Choroid plexus epithelial cell (primary cell): ENCODE results near the gene NCKIPSD.

Experiments used
- DNase-seq: peaks from one replicate; pipeline ENCODE4 v3.0.0-alpha.2; 2010; ENCODE audit warnings: low read depth
- H3K4me3 ChIP-seq: 2 replicates; pipeline ENCODE4 v1.5.1; 2011; ENCODE audit warnings: low read depth, mild to moderate bottlenecking, control low read depth, low read length, moderate library complexity
- TF ChIP-seq, protein P1 (sequence below): conservative IDR thresholded peaks from 2 replicates; pipeline ENCODE4 v1.5.1; 2011; ENCODE audit warnings: low read depth, mild to moderate bottlenecking, control low read depth, inconsistent platforms, low read length, moderate library complexity

The NCKIPSD gene

GRCh38 chr3:48641396-48641795, 44.3 kb downstream of the NCKIPSD start:
- H3K4me3 ChIP-seq, result no peak overlapping the region
- no peak for DNase-seq
- TF ChIP-seq, protein P1, sequence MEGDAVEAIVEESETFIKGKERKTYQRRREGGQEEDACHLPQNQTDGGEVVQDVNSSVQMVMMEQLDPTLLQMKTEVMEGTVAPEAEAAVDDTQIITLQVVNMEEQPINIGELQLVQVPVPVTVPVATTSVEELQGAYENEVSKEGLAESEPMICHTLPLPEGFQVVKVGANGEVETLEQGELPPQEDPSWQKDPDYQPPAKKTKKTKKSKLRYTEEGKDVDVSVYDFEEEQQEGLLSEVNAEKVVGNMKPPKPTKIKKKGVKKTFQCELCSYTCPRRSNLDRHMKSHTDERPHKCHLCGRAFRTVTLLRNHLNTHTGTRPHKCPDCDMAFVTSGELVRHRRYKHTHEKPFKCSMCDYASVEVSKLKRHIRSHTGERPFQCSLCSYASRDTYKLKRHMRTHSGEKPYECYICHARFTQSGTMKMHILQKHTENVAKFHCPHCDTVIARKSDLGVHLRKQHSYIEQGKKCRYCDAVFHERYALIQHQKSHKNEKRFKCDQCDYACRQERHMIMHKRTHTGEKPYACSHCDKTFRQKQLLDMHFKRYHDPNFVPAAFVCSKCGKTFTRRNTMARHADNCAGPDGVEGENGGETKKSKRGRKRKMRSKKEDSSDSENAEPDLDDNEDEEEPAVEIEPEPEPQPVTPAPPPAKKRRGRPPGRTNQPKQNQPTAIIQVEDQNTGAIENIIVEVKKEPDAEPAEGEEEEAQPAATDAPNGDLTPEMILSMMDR, result no peak

DNA sequence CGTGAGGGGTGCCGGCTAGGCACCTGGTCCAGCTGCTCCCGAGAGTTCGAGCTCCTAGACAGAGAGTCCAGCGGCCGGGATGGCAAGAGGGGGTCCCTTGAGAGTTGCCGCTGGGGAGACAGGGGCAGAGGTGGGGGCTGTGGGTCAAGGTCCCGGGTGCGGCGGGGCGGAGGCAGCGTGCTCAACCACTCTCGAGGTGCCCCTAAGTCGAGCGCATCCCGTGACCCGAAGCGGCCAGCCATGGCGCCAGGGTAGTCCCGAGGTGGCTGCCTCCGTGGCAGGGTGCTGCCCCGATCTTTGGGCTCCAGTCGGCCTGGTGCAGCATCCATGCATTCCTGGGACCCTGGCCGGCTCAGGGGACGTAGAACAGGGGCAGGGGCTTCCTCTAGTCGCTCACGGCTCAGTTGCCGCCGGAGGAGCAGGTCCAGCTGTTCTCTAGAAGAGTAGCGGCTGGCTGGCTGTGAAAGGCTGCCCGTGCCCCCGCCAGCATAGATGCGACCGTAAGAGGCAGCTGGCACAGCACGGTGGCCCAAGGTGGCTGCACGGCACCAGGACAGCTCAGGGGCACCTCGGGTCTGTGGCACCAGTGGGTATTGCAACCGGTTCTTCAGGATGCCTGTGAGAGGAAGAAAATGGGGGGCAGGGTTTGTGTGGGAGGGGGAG, 45.6 kb downstream of the NCKIPSD start:
- no peak for DNase-seq
- no peak overlapping the region for H3K4me3 ChIP-seq
- TF ChIP-seq, protein P1, result no peak

- no peak overlapping the region for H3K4me3 ChIP-seq
- no peak for DNase-seq
- TF ChIP-seq, protein P1, result no peak
These were observed 48.4 kb downstream of the NCKIPSD start for GRCh38 chr3:48637305-48637704.

- peak overlapping the region; percentile 96 for H3K4me3 ChIP-seq
- TF ChIP-seq, protein P1, result no peak
- DNase-seq, result no peak
These were observed 49.5 kb downstream of the NCKIPSD start for GRCh38 chr3:48636149-48636655.

DNA sequence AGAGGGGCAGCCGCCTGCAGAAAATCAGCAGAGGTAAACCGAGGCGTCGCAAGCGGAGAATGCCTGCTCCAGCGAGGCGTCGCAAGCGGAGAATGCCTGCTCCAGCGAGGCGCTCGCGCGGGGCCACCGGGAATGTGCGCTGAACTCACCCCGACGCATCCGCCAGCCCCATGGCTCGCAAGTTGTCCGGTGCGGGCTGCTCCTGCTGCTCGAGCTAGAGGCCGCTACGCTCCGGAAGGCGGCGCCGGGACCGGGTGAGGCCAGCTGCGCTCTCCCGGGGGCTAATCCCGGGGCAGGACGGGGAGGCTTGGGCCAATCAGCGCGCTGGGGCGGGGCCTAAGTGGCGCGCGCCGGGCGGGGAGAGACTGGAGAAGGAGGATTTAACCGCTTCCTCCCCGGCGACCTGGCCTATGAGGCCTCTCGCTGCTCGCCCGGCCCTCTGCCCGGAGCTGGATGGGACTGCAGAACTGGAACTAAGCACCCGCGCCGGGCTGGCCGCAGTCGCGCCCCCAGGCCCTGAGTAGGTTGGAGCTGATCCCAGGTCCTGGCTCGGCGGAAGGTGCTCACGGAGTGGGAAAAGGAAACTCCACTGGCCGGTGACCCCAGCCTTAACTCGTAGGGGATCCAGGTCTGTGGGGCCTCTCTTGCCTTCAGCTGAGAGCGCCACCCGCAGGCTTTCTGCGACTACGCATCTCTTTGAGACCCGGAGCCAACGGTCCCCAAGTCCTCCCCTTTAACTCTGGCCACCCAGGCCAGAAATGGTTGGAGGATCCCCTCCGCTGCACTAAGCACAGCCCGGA, 50.3 kb downstream of the NCKIPSD start, which contains the start of gene SLC26A6:
Gene SLC26A6 (minus strand): TSS at position 240 of the 800 bp plus-strand sequence. CDS start 68 bp downstream, at position 172.
- TF ChIP-seq, protein P1, result peak; percentile 79
- peak within 1 kb of the TSS; percentile 96 for H3K4me3 ChIP-seq
- DNase-seq, result peak; percentile 98

GRCh38 chr3:48634661-48635221, 51.0 kb downstream of the NCKIPSD start:
- TF ChIP-seq, protein P1, result no peak
- DNase-seq, result peak; percentile 49
- H3K4me3 ChIP-seq, result peak overlapping the region; percentile 96
